ENCODE data around the gene CILP2.
A peak's percentile ranks its signal among the peaks of the same experiment; 100 is the strongest.

Gene CILP2

GRCh38 chr19:19567391-19567790 lies 29.3 kb downstream of the CILP2 start:
- DNase-seq, result no peak

GRCh38 chr19:19568802-19569756 lies 31.0 kb downstream of the CILP2 start:
- no peak for DNase-seq

GRCh38 chr19:19570571-19570970 lies 32.5 kb downstream of the CILP2 start:
- DNase-seq, result no peak

GRCh38 chr19:19571071-19571786 lies 33.2 kb downstream of the CILP2 start:
- no peak for DNase-seq

- no peak for DNase-seq
Measured at GRCh38 chr19:19575411-19575810, 37.3 kb downstream of the CILP2 start.

GRCh38 chr19:19578252-19578651 lies 40.2 kb downstream of the CILP2 start:
- DNase-seq, result no peak

- no peak for DNase-seq
Measured at GRCh38 chr19:19579533-19580361, 41.7 kb downstream of the CILP2 start.

- no peak for DNase-seq
Measured at GRCh38 chr19:19580418-19580817, 42.4 kb downstream of the CILP2 start.

GRCh38 chr19:19581391-19581790 lies 43.3 kb downstream of the CILP2 start:
- no peak for DNase-seq

- DNase-seq, result no peak
Measured at GRCh38 chr19:19582471-19582870, 44.4 kb downstream of the CILP2 start.

GRCh38 chr19:19584356-19584755 lies 46.3 kb downstream of the CILP2 start:
- DNase-seq, result no peak

GRCh38 chr19:19587771-19588170 lies 49.7 kb downstream of the CILP2 start:
- no peak for DNase-seq

GRCh38 chr19:19588546-19588945 lies 50.5 kb downstream of the CILP2 start:
- no peak for DNase-seq

GRCh38 chr19:19591133-19591825 lies 53.2 kb downstream of the CILP2 start:
- peak; percentile 95 to 97 for DNase-seq

GRCh38 chr19:19592690-19593089 lies 54.6 kb downstream of the CILP2 start:
- no peak for DNase-seq

- DNase-seq, result peak; percentile 35 to 71
Measured at GRCh38 chr19:19594381-19594780, 56.3 kb downstream of the CILP2 start.

GRCh38 chr19:19595171-19595701 lies 57.2 kb downstream of the CILP2 start:
- DNase-seq, result peak; percentile 53 to 67

All from inflammatory macrophage (primary cell).